AG09309 (cell line): ENCODE results near the gene CNTN6.

Experiments used
- DNase-seq: peaks from one replicate; pipeline ENCODE4 v3.0.0-alpha.2; 2010; ENCODE audit warnings: low read depth
- H3K4me3 ChIP-seq: 2 replicates; pipeline ENCODE4 v1.5.1; 2011; ENCODE audit warnings: mild to moderate bottlenecking, low read depth, low read length, moderate library complexity; ENCODE audit not compliant: control insufficient read depth
- TF ChIP-seq, protein P1 (sequence below): IDR thresholded peaks from 2 replicates; pipeline ENCODE4 v1.5.1; 2011; ENCODE audit warnings: mild to moderate bottlenecking, low read depth, low read length, inconsistent platforms; ENCODE audit not compliant: insufficient read depth, control insufficient read depth; ENCODE audit errors: missing control alignments

The CNTN6 gene

DNA sequence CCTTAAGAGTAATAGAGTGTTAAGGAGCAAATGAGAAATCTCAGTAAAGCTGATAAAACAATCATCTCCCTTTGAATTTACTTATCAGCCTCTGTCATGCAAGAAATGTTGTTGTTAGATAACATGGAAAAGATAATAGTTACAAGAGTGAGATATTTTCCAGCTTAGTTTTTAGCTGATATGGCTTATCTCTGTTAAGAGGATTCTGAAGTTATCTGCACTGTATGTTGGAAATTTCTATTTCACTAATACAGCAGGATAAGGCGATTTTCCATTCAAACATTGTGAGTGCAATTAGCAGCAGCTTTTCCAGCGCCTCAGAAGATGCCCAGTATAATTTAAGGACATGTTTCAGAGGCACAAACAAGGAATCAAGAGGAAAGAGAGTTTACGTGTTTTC is 262.9 kb downstream of the CNTN6 start:
- TF ChIP-seq, protein P1, sequence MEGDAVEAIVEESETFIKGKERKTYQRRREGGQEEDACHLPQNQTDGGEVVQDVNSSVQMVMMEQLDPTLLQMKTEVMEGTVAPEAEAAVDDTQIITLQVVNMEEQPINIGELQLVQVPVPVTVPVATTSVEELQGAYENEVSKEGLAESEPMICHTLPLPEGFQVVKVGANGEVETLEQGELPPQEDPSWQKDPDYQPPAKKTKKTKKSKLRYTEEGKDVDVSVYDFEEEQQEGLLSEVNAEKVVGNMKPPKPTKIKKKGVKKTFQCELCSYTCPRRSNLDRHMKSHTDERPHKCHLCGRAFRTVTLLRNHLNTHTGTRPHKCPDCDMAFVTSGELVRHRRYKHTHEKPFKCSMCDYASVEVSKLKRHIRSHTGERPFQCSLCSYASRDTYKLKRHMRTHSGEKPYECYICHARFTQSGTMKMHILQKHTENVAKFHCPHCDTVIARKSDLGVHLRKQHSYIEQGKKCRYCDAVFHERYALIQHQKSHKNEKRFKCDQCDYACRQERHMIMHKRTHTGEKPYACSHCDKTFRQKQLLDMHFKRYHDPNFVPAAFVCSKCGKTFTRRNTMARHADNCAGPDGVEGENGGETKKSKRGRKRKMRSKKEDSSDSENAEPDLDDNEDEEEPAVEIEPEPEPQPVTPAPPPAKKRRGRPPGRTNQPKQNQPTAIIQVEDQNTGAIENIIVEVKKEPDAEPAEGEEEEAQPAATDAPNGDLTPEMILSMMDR = no peak
- H3K4me3 ChIP-seq = no peak overlapping the region

GRCh38 chr3:1356101-1356500 is 263.3 kb downstream of the CNTN6 start:
- no peak for DNase-seq
- TF ChIP-seq, protein P1 = no peak
- no peak overlapping the region for H3K4me3 ChIP-seq

More for the DNA sequence above, 262.9 kb downstream of the CNTN6 start:
- DNase-seq = no peak

- TF ChIP-seq, protein P1 = no peak
- no peak for DNase-seq
- no peak overlapping the region for H3K4me3 ChIP-seq
Observed at GRCh38 chr3:1365528-1365927, 272.7 kb downstream of the CNTN6 start.

- no peak overlapping the region for H3K4me3 ChIP-seq
- DNase-seq = no peak
- TF ChIP-seq, protein P1 = no peak
Observed at GRCh38 chr3:1374471-1374870, 281.6 kb downstream of the CNTN6 start.

DNA sequence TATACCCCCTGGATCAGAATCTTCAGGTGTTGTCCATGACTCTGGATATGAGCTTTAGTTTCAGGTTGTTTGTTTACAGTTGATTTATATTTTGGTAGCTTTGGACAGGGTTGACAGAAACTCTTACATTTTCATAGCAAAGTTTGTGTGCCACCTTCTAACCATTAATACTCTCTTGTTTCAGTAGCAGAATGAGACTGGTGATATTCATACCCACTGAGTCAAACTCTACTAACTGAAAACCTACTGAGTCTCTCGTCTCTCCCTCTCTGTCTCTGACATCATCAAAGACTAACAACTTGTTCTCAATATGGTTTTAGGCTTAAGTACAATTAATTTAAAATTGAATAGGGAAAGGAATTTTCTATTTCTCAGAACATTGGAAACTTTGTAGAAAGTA is 282.3 kb downstream of the CNTN6 start:
- no peak overlapping the region for H3K4me3 ChIP-seq
- TF ChIP-seq, protein P1 = no peak
- DNase-seq = no peak

DNA sequence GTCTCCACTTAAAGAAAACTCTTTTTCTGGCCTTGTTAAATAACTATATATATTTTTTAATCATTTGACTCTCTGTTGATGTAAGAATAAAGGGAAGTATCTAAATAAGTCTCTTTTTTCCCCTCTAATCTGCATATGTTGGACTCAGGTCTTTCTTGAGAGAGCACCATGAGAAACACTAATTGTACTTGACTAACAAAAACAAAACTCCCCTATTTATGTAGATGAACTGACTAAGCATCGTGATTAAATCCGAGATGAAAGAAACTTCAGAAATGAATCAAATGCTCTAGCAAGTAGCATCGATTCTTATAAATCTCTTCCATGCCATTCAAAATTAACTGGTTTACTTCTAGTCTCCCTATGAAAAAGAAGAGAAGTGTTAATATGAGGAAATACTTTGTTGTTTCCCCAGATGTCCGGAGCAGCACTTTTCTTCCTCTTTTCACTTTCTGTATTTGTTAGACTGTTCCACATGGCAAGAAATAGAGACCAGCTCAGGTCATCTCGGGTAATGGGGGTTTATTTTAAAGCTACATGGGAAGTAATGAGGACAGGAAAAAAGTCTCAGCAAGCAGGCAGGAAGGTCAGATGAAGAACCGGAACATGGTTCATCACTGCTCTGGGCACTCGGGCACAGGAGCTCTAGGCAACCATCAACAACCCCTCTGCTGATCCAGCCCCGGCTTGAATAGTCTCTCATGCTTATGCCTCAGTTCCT is 288.3 kb downstream of the CNTN6 start:
- DNase-seq = no peak
- H3K4me3 ChIP-seq = no peak overlapping the region
- TF ChIP-seq, protein P1 = no peak
